ENCODE results near the gene PRMT7.
"Not testable (repeated sequence)": the region's sequence is repeated elsewhere in the genome, so short reads cannot be mapped to it uniquely, and the experiment has no call there.

The PRMT7 gene

DNA sequence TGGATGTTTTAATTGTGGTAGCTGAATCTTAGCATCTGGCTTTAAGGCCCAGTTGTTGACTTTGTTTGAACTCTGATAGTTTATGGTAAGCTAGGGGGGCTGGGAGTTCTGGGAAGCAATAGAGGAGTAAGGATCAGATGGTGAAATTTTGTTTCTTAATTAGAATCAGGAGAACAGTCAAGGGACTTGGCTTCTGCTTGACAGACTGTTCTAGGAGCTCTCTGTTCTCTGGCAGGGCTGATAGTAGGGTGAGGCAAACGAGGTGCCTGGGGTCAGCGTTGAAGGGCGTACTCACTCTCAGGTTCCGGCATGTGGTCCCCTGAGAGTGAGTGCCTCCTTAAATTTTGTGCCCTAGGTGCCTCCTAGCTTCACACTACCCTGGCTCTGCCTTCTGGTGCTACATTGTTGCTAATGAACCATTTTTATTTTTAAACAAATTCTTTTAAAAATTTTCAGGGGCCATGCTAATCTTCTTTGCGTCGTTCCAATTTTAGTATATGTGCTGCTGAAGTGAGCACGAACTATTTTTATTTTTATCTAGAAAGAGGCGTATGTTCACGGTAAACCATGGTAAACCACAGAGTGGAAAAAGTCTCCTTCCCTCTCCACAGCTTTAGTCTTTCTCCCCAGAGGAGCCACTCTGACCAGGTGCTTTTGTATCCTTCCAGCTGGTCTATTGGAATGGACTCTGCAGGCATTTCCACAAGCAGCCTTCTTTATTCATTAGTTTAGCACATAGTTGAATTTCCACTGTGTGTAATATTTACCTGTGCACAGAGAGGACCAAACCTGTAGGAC lies 26.8 kb upstream of the PRMT7 start:
- DNase-seq = peak in 1 of 5 experiments; percentile 41

DNA sequence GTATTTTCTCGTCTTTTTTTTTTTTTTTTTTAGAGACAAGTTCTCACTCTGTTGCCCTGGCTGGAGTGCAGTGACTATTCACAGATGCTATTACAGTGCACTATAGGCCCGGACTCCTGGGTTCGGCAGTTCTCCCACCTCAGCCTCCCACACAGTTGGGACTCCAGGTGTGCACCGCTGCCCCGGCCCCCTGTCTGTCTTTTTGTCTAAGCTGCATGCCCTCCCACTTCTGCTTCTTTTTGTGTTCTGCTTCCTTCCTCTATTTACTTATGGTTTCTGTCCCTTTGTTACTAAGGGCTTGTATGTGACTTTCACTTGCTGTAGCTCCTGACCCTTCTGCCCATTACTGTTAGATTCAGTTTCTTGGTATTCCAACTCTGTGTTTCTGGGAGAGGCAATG lies 26.0 kb upstream of the PRMT7 start:
- DNase-seq = peak in 1 of 5 experiments; percentile 26

DNA sequence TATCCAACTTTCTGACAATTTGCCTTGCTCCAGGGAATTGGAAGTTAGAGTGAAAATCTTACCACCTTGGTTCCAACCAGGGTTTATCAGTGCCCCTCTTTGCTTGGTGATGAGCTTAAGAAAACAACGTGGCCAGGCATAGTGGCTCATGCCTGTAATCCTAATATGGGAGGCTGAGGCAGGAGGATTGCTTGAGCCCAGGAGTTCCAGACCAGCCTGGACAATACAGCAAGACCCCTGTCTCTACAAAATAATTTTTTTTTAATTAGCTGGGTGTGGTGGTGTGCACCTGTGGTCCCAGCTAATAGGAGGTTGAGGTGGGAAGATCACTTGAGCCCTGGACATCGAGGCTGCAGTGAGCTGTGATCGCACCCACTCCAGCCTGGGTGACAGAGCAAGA lies 25.1 kb upstream of the PRMT7 start:
- no peak for DNase-seq

DNA sequence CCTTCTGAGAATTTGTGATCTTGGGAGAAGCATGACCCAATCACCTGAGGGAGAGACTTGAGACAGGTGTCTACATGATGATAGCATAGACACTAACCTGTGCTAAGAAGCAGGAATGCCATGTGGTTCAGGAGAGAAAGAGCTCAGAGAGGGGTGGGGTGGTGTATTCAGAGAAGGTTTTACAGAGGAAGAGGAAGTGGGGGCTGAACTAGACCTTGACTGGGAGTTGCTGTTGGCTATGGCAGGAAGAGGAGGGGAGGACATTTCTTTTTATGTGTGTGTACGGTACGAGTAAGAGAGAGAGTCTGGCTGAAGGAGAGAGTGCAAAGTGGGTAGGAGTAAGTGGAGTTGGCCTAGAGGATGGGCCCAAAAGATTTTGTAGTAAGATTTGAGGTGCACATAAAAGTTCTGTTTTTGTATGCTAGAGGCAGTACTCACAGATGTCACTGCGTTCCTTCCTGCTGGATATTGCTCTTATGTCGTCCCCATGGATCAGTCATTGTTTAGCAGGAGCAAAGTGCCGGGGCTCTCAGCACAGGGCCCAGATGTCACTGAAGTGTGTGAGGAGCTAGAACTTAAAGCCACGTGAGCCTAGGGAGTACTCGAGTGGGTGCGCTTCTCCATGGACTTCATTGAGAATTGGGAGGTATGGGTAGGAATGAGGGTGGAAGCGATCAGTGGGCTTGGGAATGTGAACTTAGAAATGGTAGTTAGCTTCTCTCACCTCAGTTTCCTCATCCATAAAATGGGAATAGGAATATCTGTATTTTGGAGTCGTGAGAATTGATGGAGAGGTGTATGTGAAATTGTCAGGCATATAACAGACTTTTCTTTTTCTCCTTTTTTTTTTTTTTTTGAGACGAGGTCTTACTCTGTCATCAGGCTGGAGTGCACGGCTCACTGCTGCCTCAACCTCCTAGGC lies 24.4 kb upstream of the PRMT7 start:
- peak in 2 of 5 experiments; percentile 54 to 69 for DNase-seq

DNA sequence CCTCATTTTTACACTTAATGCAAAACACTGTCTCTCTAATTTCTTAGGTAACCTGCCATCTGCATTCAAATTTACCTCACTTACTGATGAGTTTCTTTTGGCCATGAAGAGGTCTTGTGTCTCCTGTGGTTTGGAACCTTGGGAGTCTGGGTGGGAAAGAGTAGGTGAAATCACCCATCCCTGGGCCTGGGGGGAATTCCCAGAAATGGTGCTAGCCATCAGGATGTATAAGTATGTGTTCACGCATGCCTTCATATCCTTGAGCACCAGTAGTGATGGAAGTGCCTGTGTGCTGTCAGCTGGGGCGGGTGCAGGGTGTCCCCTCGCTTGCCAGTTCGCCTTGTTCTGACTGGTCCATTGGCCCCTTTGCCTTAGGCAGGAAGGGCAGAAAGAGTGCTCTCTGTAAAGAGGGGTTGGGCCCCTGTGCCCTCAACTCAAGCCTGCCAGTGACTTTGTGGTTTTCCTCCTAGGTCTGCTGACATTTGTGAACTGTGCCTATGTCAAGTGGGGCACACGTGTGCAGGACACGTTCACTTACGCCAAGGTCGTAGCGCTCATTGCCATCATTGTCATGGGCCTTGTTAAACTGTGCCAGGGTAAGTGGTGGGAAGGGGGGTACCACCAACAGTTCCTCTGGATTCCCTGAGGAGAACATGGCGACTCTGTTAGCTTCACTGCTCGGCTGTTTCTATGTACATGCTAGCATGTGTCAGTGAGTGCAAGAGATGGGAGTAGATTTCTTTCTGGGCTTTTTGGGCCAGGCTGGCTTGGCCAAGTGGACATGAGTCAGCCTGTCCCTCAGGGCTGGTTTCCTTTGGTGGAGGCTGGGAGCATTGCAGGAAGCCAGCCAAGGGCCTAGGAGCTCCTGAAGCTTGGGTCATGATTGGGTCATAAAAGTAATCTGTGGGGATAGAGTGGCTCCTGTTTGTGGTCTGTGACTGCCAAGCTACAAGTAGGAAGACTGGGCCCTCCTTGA lies 23.3 kb upstream of the PRMT7 start:
- DNase-seq = peak in 2 of 5 experiments; percentile 55 to 88

DNA sequence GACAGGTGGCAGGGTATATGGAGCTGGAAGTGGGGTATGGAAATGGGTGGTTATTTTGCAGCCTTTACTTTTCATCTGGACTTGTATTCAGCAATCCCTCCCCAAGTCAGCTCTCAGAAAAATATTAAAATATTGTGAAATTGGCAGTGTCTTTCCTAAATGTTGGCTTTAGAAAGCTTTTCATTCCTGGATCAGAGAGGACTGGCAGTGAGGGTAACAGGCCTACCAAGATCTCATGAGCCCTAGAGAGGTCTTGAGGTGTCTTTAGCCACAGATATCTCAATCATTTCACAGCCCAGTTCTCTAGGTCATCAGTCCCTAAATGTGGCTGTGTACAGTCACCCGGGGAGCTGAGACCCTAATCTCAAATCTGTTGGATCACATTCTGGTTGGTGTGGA lies 22.6 kb upstream of the PRMT7 start:
- no peak for DNase-seq

DNA sequence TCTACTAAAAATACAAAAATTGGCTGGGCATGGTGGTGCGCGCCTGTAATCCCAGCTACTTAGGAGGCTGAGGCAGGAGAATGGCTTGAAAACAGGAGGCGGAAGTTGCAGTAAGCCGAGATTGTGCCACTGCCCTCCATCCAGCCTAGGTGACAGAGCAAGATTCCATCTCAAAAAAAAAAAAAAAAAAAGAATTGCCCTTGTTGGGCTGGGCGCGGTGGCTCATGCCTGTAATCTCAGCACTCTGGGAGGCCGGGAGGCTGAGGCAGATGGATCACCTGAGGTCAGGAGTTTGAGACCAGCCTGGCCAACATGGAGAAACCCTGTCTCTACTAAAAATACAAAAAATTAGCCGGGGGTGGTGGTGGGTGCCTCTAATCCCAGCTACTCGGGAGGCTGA lies 22.0 kb upstream of the PRMT7 start:
- DNase-seq = not testable (repeated sequence)

DNA sequence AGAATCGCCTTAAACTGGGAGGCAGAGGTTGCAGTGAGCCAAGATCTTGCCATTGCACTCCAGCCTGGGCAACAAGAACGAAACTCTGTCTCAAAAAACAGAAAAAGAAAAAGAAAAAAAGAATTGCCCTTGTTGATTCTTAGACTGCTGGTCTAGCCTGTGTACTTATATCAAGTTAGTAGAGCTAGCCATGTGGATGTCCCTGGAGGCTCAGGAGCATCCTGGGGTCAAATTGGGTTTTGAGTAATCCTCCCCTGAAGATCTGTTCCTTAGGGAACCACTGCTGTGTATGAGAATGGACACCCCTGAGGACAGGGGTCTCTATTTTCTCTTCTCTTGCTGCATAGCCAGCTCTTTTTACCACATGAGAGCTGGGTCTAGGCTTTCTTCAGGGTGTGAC lies 21.6 kb upstream of the PRMT7 start:
- DNase-seq = no peak

DNA sequence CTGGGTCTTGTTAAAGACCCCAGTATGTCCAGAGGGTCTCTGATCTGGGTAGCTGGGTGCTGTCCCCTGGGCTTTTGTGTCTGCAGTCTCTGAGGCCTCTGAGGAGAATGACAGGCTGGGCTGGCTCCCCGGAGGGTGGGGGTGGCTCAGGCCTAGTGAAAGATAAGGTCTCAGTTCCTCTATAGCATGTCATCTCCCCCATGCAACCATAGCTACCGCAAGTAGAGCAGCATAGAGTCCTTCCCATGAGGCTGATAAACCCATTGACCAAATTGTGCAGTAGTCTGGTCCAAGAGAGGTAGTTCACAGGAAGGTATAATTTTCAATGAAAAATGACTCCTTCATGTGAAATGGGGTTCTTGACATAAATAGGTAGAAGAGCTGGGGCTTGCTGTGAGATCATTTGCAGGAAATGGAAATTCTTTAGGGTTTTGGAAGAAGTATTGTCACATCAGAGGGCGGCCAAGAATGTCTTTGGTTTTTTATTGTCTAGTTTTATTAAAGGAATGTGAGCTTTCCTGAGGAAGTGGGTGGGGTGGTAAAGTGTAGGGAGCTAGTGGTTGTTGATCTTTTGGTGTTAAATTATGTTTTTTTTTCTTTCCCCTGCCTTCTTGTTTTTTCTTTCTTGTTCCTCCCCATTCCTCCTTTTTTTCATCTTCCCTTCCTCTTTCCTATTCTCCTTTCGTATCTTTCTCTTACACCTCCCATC lies 21.0 kb upstream of the PRMT7 start:
- DNase-seq = peak in 4 of 5 experiments; percentile 37 to 84 (median 42)

DNA sequence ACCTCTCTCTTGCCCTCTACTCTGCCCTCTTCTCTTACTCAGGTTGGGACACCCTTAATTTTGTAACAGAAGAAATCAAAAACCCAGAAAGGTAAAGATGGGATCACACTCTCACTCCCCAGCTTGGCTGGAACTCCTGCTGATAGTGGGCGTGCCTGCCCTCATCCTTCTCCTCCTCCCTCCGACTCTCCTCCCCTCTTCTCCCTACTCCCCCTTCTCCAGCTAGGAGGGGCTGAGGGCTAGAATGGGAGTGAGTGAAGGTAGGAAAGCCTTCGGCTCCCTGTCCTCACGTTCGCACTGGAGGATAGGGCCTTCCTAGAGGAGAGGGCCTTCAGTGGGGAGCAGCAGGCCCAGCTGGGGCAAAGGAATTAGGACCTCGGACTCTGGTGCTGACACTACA lies 20.4 kb upstream of the PRMT7 start:
- no peak for DNase-seq

DNA sequence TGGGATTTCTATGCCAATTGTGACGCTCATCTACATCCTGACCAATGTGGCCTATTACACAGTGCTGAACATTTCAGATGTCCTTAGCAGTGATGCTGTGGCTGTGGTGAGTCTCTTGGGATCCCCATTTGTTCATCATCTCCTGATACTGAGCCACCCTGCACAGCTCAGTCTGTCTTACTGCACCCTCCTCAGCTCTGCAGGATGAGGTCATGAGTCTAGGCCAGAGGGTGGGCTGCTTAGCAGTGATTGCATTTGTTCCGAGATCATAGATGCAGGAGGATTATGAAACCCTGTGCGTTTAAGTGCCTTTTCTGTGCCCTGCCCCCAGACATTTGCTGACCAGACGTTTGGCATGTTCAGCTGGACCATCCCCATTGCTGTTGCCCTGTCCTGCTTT lies 19.6 kb upstream of the PRMT7 start:
- DNase-seq = no peak

DNA sequence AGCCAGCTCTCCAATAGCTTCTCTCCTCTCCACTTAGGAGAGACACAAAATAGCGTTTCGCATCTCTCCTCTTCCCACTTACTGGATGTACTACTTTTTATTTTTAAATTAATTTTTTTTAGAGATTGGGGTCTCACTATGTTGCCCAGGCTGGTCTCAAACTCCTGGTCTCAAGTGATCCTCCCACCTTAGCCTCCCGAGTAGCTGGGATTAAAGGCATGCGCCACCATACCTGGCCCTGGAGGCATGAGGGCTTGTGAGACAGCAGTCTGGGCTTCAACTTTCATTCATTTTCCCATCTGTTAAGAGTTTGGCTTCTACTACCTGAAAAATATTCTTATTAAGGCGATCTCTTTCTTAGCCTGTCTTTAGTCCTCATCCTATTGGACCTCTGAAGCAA lies 18.4 kb upstream of the PRMT7 start:
- DNase-seq = no peak

DNA sequence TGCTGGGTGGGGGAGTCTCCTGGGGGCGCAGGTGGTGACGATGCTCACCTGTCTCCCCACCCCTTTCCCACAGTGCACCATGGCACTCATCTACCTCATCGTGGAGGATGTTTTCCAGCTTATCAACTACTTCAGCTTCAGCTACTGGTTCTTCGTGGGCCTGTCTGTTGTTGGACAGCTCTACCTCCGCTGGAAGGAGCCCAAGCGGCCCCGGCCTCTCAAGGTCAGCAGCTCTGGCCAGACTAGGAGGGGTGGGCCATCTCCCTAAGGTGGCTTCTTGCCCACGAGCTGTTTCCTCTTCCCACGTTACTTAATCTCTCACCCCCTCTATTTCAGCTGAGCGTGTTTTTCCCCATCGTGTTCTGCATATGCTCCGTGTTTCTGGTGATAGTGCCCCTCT lies 14.5 kb upstream of the PRMT7 start:
- no peak for DNase-seq

DNA sequence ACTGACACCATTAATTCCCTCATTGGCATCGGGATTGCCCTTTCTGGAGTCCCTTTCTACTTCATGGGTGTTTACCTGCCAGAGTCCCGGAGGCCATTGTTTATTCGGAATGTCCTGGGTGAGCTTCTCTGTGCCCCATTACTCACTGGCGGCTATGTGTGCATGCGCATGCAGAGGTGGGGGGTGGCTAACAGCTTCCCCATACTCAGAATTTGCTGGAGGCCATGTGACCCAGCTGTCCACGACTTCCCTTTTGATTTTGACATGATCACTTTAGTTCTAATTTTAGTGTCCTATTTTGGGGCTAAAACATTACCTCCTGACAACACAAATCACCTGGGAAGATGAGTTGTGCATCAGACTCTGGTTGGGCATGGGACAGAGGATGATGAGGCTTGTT lies 14.1 kb upstream of the PRMT7 start:
- no peak for DNase-seq

DNA sequence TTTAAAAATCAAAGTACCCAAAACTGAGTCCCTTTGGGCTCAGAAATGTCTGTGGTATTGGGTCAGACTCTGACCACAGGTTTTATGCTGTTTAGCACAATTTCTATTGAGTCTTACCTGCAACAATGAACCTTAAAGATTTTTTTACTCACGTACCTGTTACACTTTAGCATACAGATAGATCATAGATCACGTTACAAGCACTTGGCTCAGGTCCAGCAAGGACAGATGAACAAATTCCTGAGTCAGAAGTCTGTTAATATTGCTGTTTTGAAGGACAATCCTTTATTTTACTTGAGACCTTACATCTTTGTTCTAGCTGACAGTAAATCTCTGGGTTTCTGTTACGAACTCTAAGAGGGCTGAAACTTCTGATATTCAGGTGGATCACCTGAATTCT lies 12.9 kb upstream of the PRMT7 start:
- DNase-seq = no peak

DNA sequence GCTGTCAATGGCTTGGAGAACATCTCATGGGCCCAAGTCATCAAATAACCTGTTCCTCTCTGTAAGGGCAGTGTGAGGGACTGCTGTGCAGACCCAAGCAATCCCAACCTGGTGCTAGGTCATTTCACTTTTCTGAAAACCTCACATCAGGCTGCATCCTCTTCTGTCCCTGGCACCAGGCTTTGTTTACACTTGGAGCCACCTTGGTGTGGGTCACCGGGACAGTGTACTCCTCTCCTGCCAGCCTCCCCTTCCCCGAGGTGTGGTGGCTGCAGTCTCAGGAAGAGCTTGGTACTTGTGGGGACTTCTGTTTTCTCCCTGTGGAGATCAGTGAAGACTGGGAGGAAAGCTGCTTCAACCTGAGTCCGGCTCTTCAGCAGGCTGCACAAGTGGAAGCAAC lies 12.5 kb upstream of the PRMT7 start:
- no peak for DNase-seq

DNA sequence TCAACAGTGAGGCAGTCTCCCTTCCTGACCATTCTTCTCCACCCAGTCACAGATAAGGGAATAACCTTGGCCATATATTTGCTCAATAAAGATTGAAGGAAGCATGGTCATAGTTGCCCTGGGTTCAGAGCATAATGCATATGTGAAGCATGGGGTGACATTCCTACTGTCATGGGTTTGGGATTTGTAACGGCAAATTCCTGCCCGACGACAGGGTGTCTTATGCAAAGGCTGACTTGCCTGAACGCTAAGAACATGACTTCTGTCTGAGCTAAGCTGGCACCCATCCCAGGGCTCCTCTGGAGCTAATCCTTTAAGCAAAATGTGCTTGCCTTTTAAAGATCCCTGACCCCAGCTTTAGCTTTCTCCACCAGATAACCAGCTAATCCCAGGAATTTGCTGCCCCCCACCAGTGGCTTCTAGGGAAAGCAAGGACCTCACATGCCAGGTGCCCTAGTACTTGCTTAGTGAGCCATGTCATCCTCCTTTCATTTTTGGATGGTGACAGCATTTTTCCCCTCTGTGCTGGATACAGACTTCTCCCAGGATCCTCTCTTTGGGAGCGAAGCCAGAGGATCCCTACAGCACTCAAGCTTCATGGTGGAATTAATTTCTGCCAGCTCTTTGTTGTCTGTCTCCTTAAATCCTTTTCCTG lies 11.8 kb upstream of the PRMT7 start:
- DNase-seq = no peak

DNA sequence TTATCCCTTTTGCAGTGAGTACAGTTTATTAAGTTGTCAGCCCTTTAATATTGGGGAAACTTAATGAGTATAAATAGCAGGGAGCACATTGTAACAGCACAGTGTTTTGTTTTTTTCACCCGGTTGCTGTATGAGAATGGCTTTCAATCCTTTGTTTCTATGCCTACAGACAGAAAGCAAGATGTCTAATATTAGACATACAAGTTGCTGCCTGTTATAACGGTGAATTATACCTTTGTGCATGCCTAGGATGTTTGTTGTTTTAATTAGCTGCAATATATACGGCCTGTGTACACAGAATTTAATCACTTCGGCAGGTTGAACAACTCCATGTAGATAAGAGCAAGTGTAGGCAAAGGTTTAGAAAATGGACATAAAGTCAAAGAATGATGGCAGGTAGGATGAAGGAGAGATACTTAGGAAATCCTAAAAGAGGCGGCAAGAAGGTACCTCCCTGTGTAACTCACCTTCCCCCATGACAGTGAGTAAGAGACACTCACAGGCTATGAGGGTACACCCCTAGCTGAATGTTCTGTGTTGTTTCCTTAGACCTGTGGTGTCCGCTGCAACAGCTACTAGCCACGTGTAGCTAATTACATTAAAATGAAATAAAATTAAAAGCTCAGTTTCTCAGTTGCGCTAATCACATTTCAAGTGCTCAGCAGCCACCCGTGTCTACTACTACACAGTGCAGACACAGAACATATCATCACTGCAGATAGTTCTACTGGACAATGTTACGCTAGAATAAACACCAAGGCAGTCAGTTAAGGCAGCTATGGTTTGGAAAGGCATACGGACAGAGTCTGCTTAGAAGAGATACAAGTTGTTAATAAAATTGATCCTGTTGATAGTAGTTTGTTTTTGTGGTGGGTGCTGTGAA lies 11.0 kb upstream of the PRMT7 start:
- no peak for DNase-seq

DNA sequence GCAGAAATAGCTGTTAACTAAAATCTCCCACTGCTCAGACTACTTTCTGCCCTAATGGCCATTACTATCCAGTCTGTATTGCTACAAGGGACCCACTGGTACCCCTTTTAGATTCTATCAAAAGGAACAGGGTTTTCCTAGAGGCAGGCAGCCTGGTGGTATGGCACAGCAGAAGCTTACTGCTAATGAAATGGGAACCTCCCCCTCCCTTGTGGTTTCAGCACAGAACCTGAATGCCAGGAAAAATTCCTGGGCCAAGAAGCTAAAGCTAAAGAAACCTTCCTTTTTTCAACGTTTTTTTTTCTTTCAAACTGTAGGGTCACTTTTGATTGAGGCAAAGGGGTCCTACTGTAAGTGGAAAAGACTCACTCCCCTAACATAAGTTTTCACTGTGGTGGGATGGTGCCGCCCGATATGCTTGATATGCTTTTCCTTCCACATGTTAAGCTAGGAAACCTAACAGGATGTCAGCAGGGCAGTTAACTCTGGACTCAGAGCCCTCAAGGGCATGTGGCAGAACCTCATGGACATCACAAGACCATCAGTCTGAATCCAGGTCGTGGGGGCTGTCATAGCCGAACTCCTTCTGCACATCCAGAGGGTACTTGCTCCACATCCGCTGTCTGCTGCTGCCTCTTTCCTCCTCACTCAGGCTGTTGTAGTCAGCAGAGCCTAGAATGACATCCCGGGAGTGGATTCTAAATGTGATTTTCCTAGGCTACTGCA lies 9.9 kb upstream of the PRMT7 start:
- DNase-seq = no peak

DNA sequence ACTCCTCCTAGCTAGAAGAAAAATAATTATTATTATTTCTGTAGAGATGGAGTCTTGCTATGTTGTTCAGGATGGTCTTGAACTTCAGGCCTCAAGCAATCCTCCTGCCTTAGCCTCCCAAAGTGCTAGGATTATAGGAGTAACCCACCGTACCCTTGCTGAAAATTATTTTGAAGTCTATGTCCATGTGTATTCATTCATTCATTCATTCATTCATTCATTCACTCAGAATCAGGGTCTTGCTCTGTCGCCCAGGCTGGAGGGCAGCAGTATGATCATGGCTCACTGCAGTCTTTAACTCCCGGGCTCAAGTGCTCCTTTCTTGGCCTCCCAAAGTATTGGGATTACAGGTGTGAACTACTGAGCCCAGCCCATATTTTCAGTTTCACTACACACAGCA lies 4.2 kb upstream of the PRMT7 start:
- no peak for DNase-seq
